SW480 (cell line): ENCODE data around the gene MRM2.

Experiments used
- DNase-seq: peaks from one replicate; pipeline ENCODE4 v3.0.0-alpha.2; 2016; ENCODE audit warnings: low spot score

The MRM2 gene

DNA sequence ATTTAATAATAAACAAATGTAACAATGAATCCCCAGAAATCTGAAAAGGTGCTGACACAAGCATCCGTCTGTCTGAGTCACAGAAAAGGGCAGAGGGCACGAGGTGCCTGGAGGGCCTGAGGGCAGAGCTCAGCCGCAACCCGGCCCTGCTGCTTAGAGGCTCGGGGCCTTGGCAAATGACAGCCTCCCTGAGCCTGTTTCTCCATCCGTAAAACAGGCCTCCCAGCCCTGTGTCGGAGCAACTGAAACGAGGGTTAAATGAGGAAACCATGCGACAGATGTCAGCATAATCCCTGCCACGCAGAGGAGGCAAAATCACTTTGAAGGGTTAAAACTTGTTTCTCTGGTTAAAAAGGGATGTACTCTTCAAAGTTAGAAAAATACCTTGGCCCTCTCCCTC, 24.9 kb upstream of the MRM2 start:
- no peak for DNase-seq

DNA sequence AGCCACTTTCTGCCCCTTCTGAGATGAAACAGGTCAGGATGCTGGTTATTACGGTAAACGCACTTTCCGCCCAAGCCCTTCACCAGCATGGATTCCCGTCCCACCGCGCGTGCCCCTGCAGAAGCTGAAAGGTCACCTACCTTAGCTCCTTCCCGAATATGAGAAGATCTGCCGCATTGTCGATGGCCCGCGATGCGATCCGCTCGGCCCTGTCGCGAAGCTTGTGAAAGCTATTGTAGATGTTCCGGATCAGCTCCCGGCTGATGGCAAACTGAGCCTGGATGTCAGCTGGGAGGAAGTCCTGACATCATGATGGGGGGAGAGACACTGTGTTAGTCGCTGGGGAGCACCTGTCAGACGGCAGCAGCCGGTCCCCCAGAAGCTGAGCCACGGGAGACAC, 22.2 kb upstream of the MRM2 start:
- DNase-seq, result no peak

DNA sequence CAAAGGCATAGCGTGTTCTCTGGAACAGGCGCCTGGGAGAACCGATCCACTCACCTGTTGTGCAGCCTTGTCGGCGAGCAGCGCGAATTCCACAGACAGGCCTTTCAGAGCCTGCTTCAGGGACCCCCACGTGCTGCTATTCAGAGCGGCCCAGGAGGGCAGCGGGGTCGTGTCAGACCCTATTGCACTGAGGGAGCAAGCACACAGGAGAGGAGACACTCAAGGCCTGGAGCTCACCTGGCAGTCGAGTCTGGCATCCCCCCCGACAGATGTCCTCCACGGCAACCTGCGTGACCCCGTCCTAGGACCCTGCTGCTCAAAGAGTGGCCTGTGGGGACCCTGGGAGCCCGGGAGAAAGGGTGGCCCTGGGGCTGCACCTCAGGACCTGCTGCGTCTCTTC, 21.2 kb upstream of the MRM2 start:
- no peak for DNase-seq

DNA sequence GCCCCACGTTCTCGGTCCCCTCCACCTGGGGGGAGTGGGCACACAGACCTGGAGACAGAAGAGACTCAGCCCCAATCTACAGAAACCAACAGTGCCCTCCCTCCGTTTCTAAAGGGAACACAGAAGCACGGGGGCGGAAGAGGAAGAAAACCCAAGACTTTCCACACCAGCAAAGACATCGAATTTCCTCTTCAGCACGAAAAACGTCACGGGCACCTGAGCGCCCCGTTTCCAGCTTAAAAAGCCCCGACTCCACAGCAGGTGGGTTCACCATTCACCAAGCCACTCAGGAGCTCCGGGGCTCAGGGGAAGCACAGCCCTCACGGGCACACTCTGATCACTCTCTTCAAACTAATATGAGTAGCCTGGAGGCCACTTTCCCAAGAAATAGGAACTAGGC, 19.6 kb upstream of the MRM2 start:
- DNase-seq, result no peak

DNA sequence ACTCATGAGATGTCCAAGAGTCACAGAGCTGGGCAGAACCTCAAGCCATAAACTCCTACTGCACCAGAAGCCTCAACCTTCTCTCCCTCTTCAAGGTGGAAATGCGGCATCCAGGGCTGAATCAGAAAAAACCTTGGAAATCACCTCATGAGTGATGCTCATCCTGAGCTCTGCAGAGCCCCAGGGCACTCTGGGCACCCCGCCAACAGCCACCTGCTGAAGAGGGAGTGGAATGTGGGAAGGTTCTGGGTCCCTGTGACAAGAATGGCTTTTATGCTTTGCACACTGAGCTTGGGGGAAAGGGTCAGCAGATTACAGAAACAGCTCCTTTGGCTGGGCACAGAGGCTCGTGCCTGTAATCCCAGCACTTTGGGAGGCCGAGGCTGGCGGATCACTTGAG, 18.8 kb upstream of the MRM2 start:
- DNase-seq, result peak; percentile 53

DNA sequence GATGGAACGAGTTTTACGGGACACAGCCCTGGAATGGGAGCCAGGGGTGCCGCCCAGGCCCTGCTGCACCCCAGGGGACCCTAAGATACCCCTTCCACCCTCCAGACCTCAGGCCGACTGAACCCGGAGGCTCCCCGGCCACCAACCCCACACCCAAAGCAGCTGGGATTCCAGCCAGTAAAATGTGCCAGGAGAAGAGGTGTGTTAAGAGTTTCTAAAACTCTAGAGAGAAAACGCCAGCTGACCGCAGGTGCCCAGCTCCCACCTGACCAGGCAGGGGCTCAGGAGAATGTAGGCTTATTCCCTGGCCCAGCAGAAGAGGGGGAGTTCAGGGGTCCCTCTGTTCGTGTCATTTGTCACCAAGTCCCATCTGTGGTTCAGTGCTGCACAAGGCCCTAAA, 17.5 kb upstream of the MRM2 start:
- DNase-seq, result no peak

DNA sequence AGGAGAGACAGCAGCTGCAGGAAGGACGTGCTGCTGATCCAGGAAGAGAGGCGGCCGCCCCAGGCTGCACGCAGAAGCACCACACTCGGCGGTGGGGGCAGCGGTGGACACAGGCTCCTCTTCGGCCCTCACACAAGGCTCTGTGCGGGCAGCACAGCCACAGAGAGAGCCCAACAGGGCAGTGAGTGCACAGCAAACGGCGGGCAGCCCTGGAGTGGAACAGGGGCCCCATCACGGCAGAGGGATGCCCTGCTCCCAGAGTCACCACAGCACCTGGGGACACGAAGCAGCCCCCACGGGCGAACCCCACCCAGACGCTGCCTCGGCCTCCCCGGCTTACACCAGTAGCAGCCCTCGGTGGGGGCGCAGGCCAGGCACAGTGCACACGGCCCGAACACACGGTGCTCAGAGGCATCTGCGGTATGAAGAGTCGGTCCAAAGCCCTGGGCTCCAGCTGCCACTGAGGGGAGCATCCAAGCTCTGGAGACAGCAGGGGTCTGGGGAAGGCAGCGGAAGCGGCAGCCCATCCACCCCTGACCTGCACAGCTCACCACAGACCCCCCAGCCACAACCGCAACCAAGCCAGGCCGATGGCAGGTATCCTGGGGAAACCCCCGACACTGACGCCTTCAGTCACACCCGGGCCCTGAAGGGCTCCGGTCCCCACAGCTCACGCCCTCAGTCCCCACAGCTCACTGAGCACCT, 16.8 kb upstream of the MRM2 start:
- no peak for DNase-seq

DNA sequence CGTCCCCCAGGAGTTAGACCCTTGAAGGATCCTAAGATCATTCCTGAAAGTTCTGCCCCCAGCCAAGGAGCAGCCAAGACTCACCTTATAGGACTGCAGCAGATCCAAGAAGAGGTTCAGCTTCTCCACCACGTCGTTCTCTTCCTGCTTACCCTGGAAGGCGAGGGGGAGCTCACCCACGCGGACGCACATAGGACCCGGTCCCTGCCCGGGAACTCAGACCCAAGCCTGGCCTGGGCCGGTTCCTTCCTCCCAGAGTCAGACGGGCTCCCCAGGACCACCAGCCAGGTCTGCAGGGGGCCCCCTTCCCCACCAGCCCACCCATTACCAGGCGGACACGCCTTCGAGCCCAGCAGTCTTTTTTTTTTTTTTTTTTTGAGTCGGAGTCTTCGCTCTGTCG, 15.6 kb upstream of the MRM2 start:
- DNase-seq, result no peak

DNA sequence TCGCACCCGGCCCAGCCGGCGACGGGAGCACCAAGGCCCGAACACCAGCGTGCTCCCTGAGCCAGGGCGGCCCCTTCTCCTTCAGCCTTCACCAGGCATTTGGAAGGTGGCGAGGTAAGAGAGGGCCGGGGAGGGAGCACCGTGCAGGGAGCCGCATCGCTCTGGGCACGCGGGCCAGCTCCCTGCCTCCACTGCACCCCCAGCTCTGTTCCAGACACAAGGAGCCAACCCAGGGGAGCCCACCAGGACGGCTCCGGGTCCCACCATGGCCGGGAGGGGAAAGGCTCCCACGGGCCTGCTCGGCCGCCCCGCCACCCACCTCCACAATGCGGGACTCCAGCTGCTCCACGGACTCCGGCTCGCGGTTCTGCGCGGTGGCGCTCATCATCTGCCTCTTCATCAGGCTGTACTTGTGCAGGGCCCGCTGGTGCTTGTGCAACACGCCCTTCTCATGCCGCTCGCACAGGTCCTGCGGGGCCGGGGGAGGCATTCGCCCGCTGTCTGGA, 15.1 kb upstream of the MRM2 start:
- DNase-seq, result no peak

DNA sequence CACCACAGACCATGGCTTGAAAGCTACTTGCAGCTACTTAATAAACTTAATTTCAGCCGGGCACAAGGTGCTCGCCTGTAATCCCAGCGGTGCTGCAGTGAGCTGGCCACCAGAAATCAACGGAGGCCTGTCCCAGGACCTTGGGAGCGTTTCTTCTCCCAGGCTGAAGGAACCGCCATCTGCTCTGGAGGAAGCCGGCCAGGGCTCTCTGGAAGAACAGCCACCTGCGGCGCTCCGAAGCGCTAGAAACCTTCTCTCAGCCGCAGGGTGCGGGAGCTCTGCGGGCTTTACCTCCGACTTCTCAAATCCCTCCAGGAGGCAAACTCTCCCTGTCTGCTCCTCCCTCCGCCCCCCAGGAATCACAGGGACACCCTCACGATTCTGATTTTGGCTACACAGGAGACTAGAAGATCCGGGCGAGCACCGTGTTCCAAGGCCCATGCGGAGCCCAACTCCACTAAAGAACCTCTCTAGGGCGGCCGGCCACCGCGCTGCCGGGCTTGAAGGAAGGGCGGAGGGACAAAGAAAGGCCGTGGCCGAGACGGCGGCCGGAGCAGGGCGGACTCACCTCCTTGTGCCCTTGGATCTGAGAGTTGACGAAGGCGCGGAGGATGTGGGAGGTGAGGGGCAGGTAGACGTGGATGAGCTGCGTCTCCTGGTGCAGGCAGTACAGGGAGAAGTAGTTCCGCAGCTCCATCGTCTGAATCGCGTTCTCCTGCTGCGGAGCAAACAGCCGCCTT, 14.5 kb upstream of the MRM2 start:
- DNase-seq, result no peak

DNA sequence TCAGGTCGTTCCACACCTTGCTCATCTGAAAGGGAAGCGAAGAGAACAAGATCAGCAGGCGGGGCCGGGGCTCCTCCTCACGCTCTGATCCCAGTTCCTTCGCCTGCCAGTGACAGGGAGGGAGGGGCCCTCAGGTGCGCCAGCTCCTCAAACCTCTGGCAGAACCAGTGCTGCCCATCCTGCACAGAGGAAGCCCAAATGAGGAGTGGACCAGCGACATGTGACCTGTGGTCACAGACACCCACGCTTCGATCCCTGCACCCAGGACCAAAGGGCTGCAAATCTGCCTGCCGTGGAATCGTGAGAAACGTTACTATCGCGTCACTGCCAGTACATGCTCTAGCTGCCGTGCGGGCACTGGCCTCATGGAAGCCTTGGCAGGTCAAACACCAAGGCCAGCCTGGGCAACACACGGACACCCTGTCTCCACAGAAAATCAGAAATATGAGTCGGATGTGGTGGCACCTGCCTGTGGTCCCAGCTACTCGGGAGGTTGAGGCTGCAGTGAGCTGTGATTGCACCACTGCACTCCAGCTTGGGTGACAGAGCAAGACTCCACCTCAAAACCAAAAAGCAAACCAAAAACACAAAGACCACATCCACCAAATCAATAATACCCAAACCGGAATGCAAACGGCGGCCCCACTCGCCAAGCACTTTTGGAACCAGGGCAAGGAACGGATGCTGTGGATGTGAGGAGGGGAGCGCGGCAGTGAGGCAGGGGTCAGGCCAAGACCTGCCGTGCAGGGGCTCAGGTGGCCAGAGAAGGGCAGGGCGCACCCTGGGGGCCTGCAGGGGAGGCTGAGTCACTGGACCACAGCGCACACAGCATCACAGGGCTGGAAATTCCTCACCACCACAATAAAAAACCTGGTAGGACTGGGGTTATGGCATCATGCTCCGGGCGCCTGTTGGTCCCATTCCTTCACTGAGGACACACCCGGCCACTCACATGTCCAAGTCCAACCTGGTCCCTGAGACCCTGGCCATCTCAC, 13.4 kb upstream of the MRM2 start:
- peak; percentile 97 for DNase-seq

DNA sequence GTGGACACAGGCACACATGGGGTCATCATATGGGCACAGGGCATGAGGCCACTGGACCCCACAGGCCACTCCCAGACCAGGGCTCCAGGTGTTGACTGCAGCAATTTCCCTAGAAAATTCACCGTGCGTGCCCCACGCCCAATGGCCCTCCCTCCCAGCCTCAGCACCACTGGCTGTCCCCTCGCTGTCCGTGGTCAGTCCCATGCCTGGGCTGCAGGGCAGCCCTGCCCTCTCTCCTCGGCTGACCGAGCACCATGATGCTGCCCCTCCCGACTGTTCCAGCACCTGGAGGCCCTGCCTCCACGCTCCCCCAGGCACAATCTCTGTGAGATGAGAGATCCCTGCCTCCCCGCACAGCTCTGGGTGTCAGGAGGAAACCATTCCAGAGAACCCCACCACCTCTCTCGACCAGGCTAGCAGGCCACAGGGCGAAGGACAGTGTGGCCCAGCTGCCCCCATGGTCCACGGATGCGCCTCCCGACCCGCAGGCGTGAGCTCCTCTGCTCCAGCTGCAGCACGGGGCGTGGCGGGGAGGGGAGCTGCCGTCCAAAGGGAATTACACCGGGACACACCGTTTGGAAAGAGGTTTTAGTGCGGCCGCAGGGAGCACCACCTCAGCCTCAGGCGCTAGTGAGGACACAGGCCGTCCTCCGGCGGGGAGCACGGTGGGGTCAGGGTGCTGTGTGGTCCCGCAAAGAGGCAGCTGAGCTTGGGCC, 12.6 kb upstream of the MRM2 start:
- no peak for DNase-seq

DNA sequence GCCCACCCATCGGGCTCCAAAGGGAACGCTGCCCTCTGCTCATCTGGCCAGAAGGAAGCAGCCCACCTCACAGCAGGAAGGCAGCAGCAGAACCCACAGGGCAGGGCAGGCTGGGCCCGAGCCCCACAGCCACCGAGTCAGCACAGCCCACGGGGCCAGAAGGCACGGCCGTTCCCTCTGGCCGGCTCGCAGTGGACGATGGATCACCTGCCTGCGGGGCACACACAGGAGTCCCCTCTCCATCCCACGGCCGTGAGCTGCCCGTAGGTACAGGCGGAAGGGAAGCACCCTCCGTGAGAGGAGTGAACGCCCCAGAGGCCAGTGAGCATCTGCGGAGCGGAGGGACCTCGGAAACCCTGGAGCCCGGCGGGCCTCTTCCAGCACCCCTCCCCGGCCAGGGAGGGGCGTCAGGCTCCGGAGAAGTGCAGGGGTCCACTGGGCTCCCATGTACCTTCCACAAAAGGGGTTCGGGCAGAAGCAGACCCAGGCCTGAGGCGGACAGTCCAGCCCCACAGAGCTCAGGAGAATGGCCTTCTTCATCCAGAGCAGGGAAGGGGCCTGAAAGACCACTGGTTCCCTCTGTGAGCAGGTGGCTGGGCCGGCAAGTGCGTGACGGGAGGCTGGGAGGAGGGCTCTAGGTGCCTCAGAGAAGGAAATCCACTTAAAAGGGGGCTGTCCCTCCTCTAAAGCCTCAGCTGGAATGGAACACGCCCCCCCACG, 11.7 kb upstream of the MRM2 start:
- DNase-seq, result no peak

DNA sequence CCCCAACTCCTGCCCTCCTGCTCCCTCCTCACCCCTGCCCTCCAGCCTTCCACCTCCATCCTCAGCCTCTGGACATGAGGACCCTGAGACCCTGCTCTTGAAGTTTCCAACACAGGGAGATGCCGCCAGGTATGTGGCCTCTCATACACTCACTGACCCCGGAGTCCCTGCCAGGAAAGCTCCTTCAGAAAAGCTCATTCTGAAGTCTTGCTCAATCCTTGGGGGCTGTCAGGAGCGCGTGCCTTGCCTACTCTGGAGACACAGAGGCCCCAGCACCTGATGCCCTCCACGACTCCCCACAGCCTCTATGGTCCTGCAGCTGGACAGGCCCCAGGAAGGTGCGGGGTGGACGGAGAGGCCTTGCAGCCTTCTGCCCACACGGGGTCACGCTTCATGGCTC, 11.0 kb upstream of the MRM2 start:
- no peak for DNase-seq

DNA sequence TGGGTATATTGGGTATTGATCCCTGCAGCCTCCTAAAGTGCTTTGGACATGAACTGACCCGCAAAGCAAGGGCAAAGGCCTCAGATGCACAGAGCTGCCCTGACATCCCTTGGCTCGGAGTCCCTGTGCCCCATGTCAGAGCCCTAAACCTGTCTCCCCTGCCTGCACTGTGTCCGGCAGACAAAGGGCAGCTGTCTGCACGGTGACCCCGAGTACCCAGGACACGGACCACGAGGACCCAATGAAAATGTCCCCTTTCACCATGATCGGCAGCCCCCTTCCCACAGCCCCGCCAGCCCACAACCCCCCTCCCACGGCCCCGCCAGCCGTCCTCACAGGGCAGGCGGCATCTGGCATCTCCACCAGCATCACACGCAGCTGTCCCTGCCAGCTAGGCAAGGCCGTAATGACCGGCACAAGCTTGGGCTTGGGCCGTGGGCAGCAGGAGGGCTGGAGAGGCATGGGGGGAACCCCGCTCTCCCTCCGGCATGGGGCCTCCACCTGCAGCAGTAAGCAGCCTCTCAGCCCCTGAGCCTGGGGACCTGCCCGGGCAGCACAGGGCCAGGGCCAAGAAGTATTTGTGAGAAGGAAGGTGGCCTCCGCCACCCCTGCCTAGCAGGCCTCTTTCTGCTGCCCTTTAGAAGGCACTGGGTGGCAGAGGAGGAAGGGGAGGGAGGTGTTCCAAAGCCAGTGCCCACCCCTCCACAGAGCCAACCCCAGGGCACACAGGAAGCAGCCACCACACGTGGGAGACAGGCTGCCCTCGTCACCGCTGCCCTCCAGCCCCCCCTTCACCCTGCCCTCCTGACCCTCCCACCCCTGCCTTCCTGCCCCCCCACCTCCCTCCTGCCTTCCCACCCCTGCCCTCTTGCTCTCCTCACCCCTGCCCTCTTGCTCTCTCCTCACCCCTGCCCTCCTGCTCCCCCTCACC, 10.1 kb upstream of the MRM2 start:
- no peak for DNase-seq

DNA sequence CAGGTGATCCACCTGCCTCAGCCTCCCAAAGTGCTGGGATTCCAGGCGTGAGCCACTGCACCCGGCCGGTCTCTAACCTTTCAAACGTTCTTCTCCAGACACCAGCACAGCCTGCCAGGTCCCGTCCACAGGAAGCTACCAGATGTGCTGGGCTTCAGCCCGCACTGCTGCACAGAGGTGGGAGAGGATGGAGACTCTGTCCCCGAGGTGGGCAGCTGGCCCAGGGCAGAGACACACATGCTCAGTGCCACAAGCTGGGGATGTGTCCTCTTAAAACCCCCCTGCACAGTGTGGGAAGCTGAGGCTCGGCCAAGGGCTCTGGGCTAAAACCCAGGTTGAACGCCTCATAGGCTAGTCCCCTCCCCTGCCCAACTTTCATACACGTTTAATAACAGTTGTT, 9.4 kb upstream of the MRM2 start:
- DNase-seq, result no peak

DNA sequence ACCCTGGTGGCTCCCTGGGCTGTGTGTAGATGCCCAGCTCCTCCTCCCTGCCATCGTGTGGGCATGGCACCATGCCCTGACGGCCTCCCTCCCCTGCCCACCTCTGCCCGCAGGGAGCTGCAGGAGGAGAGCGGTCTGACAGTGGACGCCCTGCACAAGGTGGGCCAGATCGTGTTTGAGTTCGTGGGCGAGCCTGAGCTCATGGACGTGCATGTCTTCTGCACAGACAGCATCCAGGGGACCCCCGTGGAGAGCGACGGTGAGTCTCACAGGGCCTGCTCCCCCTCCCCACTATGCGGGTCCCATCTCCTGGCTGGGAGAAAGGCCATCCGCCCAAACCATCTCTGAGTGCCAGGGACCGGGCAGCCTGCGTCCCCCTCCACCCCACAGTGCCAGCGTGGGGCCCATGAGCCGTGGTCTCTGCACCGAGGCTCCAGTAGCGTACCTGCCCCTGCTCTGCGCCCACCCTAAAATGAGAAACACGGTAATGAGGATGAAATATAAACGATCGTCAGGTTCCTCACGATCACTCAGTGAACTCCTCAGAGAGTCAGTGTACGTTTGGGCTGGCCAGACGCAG, 7.8 kb upstream of the MRM2 start:
- no peak for DNase-seq

DNA sequence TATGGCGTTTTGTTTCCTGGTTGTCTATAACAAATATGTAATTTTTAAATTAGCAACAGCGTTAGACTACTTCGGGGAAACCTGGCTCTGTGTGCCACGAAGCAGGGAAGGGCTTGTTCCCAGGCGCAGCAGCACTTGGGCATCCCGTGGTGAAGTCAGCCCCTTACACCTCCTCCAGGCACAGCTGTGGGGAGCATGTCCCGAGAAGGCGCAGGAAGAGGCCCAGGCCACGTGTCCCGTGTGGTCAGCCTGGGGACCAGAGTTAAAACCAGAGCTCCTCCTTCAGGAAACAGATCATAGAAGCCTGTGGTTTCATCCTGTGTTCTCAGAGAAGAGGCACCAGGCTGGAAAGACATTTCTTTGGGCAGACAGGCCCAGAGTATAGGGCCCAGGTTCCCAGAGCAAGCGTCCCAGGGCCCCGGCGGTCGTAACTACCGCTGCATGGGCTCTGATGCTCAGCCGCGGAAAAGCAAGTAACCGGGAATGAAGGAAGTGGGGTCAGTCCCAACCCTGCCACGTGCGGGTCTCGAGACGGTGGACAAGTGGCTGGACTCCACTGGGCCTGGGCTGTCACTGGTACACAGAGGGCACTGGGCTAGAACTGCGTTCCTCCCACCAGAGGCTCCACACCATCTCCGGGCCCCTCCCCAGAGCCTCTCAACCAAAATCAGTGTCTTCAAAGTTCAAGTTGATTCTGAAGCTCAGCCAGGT, 7.1 kb upstream of the MRM2 start:
- DNase-seq, result peak; percentile 90
